ENCODE measurements around the gene LRRC3B.

DNA sequence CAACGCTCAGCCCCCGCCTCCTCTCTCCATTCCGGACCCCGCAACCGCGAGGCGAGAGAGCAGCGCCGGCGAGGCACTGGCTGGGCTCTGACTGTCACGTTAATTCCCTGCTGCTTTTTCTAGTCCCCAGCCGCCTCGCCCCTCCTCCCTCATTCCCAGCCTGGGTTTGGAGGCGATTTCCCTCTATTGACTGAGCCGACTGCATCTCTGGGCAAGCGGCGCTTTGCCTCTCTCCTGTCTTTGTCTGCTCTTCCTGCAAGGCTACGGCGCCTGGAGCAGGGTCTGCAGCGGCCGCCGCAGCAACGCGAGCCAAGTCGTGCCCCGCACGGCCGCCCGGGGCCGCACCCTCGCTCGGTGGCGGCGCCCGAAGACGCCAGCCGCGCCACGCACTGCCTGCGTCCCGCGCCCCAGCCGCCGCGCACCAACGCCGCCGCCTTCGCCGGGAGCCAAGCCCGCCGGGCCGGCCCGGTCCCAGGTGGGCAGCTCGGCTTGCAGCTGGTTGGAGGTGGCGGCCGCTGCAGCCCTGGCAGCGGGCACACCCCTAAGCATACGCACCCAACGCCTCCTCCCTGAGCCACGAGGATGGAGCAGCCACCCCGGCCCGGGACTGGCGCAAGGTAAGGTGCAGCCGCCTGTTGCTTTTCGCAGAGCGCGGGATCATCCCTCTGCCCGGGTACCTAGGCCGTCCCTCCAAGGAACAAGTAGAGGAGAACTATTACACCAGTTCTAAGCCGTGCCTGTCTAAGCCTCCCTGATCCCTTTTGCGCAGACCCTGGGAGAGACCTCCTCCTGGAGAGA, at the start of gene LRRC3B:
- no peak for TF ChIP-seq POLR2A (IDR thresholded peaks at IDR 0.05)
- TF ChIP-seq, protein P1, sequence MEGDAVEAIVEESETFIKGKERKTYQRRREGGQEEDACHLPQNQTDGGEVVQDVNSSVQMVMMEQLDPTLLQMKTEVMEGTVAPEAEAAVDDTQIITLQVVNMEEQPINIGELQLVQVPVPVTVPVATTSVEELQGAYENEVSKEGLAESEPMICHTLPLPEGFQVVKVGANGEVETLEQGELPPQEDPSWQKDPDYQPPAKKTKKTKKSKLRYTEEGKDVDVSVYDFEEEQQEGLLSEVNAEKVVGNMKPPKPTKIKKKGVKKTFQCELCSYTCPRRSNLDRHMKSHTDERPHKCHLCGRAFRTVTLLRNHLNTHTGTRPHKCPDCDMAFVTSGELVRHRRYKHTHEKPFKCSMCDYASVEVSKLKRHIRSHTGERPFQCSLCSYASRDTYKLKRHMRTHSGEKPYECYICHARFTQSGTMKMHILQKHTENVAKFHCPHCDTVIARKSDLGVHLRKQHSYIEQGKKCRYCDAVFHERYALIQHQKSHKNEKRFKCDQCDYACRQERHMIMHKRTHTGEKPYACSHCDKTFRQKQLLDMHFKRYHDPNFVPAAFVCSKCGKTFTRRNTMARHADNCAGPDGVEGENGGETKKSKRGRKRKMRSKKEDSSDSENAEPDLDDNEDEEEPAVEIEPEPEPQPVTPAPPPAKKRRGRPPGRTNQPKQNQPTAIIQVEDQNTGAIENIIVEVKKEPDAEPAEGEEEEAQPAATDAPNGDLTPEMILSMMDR (IDR thresholded peaks at IDR 0.05), result no peak
